Measurements from ENCODE around the gene PRDM16.

GRCh38 chr1:3038113-3038551 is 30.9 kb upstream of the PRDM16 start:
- TF ChIP-seq NR2C2 (CRISPR knock-in tag; IDR thresholded peaks at IDR 0.05), result no peak
- TF ChIP-seq NFYB (CRISPR knock-in tag; conservative IDR thresholded peaks at IDR 0.05; ENCODE audit: low read depth), result no peak
- no peak for TF ChIP-seq CTCF (IDR thresholded peaks at IDR 0.05)
- no peak for TF ChIP-seq USF1 (CRISPR knock-in tag; IDR thresholded peaks at IDR 0.05)
- TF ChIP-seq ZNF263 (CRISPR knock-in tag; IDR thresholded peaks at IDR 0.05; ENCODE audit: low read depth), result no peak
- TF ChIP-seq AFF4 (CRISPR knock-in tag; IDR thresholded peaks at IDR 0.05; ENCODE audit: borderline replicate concordance), result no peak
- no peak for TF ChIP-seq JUN (CRISPR knock-in tag; IDR thresholded peaks at IDR 0.05)
- TF ChIP-seq PRRX2 (CRISPR knock-in tag; IDR thresholded peaks at IDR 0.05), result no peak
- no peak for TF ChIP-seq SP1 (CRISPR knock-in tag; conservative IDR thresholded peaks at IDR 0.05)
- no peak for TF ChIP-seq E2F4 (CRISPR knock-in tag; IDR thresholded peaks at IDR 0.05; ENCODE audit: borderline replicate concordance, low read depth)
- TF ChIP-seq ZNF416 (CRISPR knock-in tag; IDR thresholded peaks at IDR 0.05), result no peak
